K562 (cell line): ENCODE data around the gene SCGB2B2. TPM values are rescaled to one million over a fixed set of nuclear protein-coding genes. Genes with fewer than 3 reads are reported as not detected.

Experiments
- CHD2 ChIP-seq: IDR thresholded peaks from 2 replicates; pipeline ENCODE4 v1.6.1; 2011; ENCODE audit warnings: low read depth, low read length
- ZNF239 ChIP-seq: fragments of 250-450 bp; sonication (Bioruptor Pico); IDR thresholded peaks from 2 replicates; pipeline ENCODE4 v1.4.0; 2020; ENCODE audit warnings: mild to moderate bottlenecking
- polyA plus RNA-seq, 8 experiments: library from polyadenylated mRNA; depleted of rRNA in 4 of 8; stranded (reverse) in 5 of 8; unstranded in 3 of 8; fragments of >200 nt; fragmentation: Nextera tagmentation in 2 of 8; fragmentation: Illumina TruSeq in 1 of 8; extraction: Ambion mirVana in 2 of 8; extraction: Trizol in 1 of 8; gene quantifications; 2 replicates each; pipeline versions ENCODE4 v1.2.1 to v1.2.3, GENCODE V29; 2011 to 2014; ENCODE audit warnings: inconsistent platforms in 1 of 8, missing spikeins in 1 of 8
- total RNA-seq, 7 experiments: library from RNA; depleted of rRNA in 6 of 7; stranded (reverse); fragments of >200 nt in 6 of 7; fragmentation: Illumina TruSeq in 2 of 7; extraction: Trizol in 2 of 7; gene quantifications; 2 replicates each; pipeline versions ENCODE4 v1.2.1 to v1.2.3, GENCODE V29; 2011 to 2021; ENCODE audit warnings: low replicate concordance in 1 of 7
- TF ChIP-seq, protein P1 (sequence below): fragments of 450-650 bp; IDR thresholded peaks from 2 replicates; pipeline ENCODE4 v1.6.1; 2016; ENCODE audit warnings: mild to moderate bottlenecking, moderate library complexity
- TF ChIP-seq, protein P2 (sequence below): fragments of 250-450 bp; sonication (Bioruptor Pico); IDR thresholded peaks from 2 replicates; pipeline ENCODE4 v1.5.0; 2022; ENCODE audit warnings: mild to moderate bottlenecking

Gene SCGB2B2
- total and polyA plus RNA-seq, 9 of the 15 experiments (the other 6 are each of a cell fraction or from before 2014, with no cell fraction given): not detected

DNA sequence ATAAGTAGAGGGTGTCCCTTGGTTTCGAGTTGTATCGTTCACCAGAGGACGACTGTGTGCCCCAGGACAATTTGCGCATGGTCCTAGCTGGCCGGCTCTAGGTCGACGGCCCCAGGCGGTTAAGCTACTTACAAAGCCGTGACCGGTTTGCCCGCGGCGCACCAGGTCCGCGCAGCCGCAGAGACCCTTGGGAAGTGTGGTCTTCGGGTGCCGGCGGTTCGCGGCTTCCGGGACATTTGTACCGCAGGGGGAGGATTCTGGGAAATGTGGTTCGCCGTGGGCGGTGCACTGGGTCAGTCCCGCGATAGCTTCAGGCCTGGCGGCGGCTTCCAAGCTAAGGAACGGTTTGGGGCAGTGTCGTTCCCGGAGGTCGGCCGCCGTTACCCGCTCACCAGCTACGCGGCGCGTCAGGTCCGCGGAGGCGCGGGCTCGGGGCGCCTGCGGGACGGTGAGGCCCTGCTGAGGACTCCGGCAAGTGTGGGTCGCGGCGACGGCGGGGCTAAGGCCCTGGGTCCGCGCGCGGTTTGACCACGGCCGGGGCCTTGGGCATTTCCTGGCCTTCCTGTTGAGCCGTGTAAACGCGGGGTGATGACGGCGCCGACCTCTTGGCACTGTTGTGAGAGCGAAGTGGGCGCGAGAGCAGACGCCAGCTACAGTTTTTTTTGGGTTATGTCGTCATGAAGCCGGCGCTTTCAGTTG, 576 bp upstream of the SCGB2B2 start, which contains the start of gene ZNF302 (continued):
- TF ChIP-seq, protein P1, sequence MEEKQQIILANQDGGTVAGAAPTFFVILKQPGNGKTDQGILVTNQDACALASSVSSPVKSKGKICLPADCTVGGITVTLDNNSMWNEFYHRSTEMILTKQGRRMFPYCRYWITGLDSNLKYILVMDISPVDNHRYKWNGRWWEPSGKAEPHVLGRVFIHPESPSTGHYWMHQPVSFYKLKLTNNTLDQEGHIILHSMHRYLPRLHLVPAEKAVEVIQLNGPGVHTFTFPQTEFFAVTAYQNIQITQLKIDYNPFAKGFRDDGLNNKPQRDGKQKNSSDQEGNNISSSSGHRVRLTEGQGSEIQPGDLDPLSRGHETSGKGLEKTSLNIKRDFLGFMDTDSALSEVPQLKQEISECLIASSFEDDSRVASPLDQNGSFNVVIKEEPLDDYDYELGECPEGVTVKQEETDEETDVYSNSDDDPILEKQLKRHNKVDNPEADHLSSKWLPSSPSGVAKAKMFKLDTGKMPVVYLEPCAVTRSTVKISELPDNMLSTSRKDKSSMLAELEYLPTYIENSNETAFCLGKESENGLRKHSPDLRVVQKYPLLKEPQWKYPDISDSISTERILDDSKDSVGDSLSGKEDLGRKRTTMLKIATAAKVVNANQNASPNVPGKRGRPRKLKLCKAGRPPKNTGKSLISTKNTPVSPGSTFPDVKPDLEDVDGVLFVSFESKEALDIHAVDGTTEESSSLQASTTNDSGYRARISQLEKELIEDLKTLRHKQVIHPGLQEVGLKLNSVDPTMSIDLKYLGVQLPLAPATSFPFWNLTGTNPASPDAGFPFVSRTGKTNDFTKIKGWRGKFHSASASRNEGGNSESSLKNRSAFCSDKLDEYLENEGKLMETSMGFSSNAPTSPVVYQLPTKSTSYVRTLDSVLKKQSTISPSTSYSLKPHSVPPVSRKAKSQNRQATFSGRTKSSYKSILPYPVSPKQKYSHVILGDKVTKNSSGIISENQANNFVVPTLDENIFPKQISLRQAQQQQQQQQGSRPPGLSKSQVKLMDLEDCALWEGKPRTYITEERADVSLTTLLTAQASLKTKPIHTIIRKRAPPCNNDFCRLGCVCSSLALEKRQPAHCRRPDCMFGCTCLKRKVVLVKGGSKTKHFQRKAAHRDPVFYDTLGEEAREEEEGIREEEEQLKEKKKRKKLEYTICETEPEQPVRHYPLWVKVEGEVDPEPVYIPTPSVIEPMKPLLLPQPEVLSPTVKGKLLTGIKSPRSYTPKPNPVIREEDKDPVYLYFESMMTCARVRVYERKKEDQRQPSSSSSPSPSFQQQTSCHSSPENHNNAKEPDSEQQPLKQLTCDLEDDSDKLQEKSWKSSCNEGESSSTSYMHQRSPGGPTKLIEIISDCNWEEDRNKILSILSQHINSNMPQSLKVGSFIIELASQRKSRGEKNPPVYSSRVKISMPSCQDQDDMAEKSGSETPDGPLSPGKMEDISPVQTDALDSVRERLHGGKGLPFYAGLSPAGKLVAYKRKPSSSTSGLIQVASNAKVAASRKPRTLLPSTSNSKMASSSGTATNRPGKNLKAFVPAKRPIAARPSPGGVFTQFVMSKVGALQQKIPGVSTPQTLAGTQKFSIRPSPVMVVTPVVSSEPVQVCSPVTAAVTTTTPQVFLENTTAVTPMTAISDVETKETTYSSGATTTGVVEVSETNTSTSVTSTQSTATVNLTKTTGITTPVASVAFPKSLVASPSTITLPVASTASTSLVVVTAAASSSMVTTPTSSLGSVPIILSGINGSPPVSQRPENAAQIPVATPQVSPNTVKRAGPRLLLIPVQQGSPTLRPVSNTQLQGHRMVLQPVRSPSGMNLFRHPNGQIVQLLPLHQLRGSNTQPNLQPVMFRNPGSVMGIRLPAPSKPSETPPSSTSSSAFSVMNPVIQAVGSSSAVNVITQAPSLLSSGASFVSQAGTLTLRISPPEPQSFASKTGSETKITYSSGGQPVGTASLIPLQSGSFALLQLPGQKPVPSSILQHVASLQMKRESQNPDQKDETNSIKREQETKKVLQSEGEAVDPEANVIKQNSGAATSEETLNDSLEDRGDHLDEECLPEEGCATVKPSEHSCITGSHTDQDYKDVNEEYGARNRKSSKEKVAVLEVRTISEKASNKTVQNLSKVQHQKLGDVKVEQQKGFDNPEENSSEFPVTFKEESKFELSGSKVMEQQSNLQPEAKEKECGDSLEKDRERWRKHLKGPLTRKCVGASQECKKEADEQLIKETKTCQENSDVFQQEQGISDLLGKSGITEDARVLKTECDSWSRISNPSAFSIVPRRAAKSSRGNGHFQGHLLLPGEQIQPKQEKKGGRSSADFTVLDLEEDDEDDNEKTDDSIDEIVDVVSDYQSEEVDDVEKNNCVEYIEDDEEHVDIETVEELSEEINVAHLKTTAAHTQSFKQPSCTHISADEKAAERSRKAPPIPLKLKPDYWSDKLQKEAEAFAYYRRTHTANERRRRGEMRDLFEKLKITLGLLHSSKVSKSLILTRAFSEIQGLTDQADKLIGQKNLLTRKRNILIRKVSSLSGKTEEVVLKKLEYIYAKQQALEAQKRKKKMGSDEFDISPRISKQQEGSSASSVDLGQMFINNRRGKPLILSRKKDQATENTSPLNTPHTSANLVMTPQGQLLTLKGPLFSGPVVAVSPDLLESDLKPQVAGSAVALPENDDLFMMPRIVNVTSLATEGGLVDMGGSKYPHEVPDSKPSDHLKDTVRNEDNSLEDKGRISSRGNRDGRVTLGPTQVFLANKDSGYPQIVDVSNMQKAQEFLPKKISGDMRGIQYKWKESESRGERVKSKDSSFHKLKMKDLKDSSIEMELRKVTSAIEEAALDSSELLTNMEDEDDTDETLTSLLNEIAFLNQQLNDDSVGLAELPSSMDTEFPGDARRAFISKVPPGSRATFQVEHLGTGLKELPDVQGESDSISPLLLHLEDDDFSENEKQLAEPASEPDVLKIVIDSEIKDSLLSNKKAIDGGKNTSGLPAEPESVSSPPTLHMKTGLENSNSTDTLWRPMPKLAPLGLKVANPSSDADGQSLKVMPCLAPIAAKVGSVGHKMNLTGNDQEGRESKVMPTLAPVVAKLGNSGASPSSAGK: peak; percentile 48
- TF ChIP-seq CHD2 (peak; percentile 20; the same call in 1 of the 2 replicates), ZNF239 (CRISPR knock-in tag) (no peak)
- TF ChIP-seq, protein P2, sequence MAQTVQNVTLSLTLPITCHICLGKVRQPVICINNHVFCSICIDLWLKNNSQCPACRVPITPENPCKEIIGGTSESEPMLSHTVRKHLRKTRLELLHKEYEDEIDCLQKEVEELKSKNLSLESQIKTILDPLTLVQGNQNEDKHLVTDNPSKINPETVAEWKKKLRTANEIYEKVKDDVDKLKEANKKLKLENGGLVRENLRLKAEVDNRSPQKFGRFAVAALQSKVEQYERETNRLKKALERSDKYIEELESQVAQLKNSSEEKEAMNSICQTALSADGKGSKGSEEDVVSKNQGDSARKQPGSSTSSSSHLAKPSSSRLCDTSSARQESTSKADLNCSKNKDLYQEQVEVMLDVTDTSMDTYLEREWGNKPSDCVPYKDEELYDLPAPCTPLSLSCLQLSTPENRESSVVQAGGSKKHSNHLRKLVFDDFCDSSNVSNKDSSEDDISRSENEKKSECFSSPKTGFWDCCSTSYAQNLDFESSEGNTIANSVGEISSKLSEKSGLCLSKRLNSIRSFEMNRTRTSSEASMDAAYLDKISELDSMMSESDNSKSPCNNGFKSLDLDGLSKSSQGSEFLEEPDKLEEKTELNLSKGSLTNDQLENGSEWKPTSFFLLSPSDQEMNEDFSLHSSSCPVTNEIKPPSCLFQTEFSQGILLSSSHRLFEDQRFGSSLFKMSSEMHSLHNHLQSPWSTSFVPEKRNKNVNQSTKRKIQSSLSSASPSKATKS (CRISPR knock-in tag): no peak
- TF ChIP-seq, all 486 proteins: peak for 12
